H9 (cell line): ENCODE measurements around the gene MAP3K2. TPM values are rescaled to one million over a fixed set of nuclear protein-coding genes. Genes with fewer than 3 reads are reported as not detected.

Experiments
- DNase-seq: peaks from one replicate; pipeline ENCODE4 v3.0.0-alpha.2; 2017
- H2AFZ ChIP-seq: one replicate; pipeline ENCODE4 v1.6.1; 2013; ENCODE audit warnings: mild to moderate bottlenecking, low read length, control low read depth, moderate library complexity
- H2AK5ac ChIP-seq: 2 replicates; pipeline ENCODE4 v1.6.1; 2013; ENCODE audit warnings: low read length, control low read depth, mixed read lengths; ENCODE audit not compliant: insufficient read length
- H2BK120ac ChIP-seq: one replicate; pipeline ENCODE4 v1.6.1; 2013; ENCODE audit warnings: low read depth, mild to moderate bottlenecking, low read length, control low read depth, inconsistent platforms; ENCODE audit not compliant: poor library complexity, severe bottlenecking
- H2BK12ac ChIP-seq: 2 replicates; pipeline ENCODE4 v1.6.1; 2013; ENCODE audit warnings: low read length, control low read depth, mixed read lengths, low read depth; ENCODE audit not compliant: insufficient read length
- H2BK15ac ChIP-seq: 2 replicates; pipeline ENCODE4 v1.6.1; 2013; ENCODE audit warnings: low read depth, low read length, control low read depth
- H2BK20ac ChIP-seq: one replicate; pipeline ENCODE4 v1.6.1; 2013; ENCODE audit warnings: low read depth, mild to moderate bottlenecking, low read length, control low read depth, inconsistent platforms; ENCODE audit not compliant: poor library complexity, severe bottlenecking
- H2BK5ac ChIP-seq: 2 replicates; pipeline ENCODE4 v1.6.1; 2013; ENCODE audit warnings: low read length, control low read depth, mixed read lengths; ENCODE audit not compliant: insufficient read length
- H3K14ac ChIP-seq: 2 replicates; pipeline ENCODE4 v1.6.1; 2013; ENCODE audit warnings: low read length, control low read depth; ENCODE audit not compliant: insufficient read depth
- H3K18ac ChIP-seq: 2 replicates; pipeline ENCODE4 v1.6.1; 2013; ENCODE audit warnings: low read depth, mild to moderate bottlenecking, mixed read lengths, low read length, control low read depth; ENCODE audit not compliant: insufficient read length
- H3K23ac ChIP-seq: 2 replicates; pipeline ENCODE4 v1.6.1; 2013; ENCODE audit warnings: low read length, control low read depth, mixed read lengths, low read depth; ENCODE audit not compliant: insufficient read length
- H3K23me2 ChIP-seq: 2 replicates; pipeline ENCODE4 v1.6.1; 2013; ENCODE audit warnings: low read depth, mild to moderate bottlenecking, mixed read lengths, low read length, control low read depth; ENCODE audit not compliant: insufficient read length, poor library complexity, severe bottlenecking
- H3K27ac ChIP-seq: 2 replicates; pipeline ENCODE4 v1.5.1; 2013; ENCODE audit warnings: low read length, control low read depth, mixed read lengths, low read depth; ENCODE audit not compliant: insufficient read length
- H3K27me3 ChIP-seq: 2 replicates; pipeline ENCODE4 v1.6.1; 2013; ENCODE audit warnings: low read length, control low read depth, inconsistent platforms; ENCODE audit not compliant: insufficient read depth
- H3K4ac ChIP-seq: 2 replicates; pipeline ENCODE4 v1.6.1; 2013; ENCODE audit warnings: low read depth, mild to moderate bottlenecking, control low read depth, inconsistent platforms, low read length, moderate library complexity
- H3K4me1 ChIP-seq: 2 replicates; pipeline ENCODE4 v1.6.1; 2013; ENCODE audit warnings: low read length, control low read depth, inconsistent platforms; ENCODE audit not compliant: insufficient read depth
- H3K4me2 ChIP-seq: 2 replicates; pipeline ENCODE4 v1.6.1; 2013; ENCODE audit warnings: low read length, control low read depth, mixed read lengths; ENCODE audit not compliant: insufficient read length, insufficient read depth
- H3K56ac ChIP-seq: 2 replicates; pipeline ENCODE4 v1.6.1; 2013; ENCODE audit warnings: low read depth, mild to moderate bottlenecking, mixed read lengths, low read length, control low read depth; ENCODE audit not compliant: insufficient read length
- H3K79me1 ChIP-seq: 2 replicates; pipeline ENCODE4 v1.6.1; 2013; ENCODE audit warnings: low read depth, mild to moderate bottlenecking, moderate library complexity, low read length, control low read depth, inconsistent platforms; ENCODE audit not compliant: insufficient read depth, poor library complexity, severe bottlenecking
- H3K79me2 ChIP-seq: 2 replicates; pipeline ENCODE4 v1.6.1; 2013; ENCODE audit warnings: low read length, control low read depth, inconsistent platforms; ENCODE audit not compliant: insufficient read depth
- H3K9ac ChIP-seq: 2 replicates; pipeline ENCODE4 v1.6.1; 2013; ENCODE audit warnings: low read length, control low read depth, mixed read lengths; ENCODE audit not compliant: insufficient read length; ENCODE audit errors: extremely low read depth
- H3K9me3 ChIP-seq: one replicate; pipeline ENCODE4 v1.6.1; 2013; ENCODE audit warnings: low read depth, low read length, inconsistent platforms; ENCODE audit not compliant: control insufficient read depth
- H3T11ph ChIP-seq: one replicate; pipeline ENCODE4 v1.6.1; 2013; ENCODE audit warnings: mild to moderate bottlenecking, low read length, control low read depth, inconsistent platforms
- H4K20me1 ChIP-seq: one replicate; pipeline ENCODE4 v1.6.1; 2013; ENCODE audit not compliant: control insufficient read depth, insufficient read length, insufficient read depth
- H4K5ac ChIP-seq: 2 replicates; pipeline ENCODE4 v1.6.1; 2013; ENCODE audit warnings: low read depth, mild to moderate bottlenecking, mixed read lengths, low read length, control low read depth; ENCODE audit not compliant: insufficient read length
- H4K8ac ChIP-seq: replicated peaks from 2 replicates; pipeline ENCODE4 v1.6.1; 2013; ENCODE audit warnings: low read length, control low read depth, mixed read lengths, low read depth; ENCODE audit not compliant: insufficient read length
- H4K91ac ChIP-seq: 2 replicates; pipeline ENCODE4 v1.6.1; 2013; ENCODE audit warnings: low read depth, mild to moderate bottlenecking, moderate library complexity, mixed read lengths, low read length, control low read depth; ENCODE audit not compliant: insufficient read length
- H3K27ac Mint-ChIP-seq, 3 experiments: 2 replicates in 2 of 3; 3 replicates in 1 of 3; pipeline ENCODE4 v1.8.0; 2020 to 2021; ENCODE audit warnings: mixed read lengths in 3 of 3, mild to moderate bottlenecking in 1 of 3, moderate library complexity in 1 of 3
- H3K27me3 Mint-ChIP-seq: 2 replicates; pipeline ENCODE4 v1.8.0; 2021; ENCODE audit warnings: low read depth, mild to moderate bottlenecking, moderate library complexity, mixed read lengths
- H3K36me3 Mint-ChIP-seq, 3 experiments: 2 replicates in 2 of 3; 3 replicates in 1 of 3; pipeline ENCODE4 v1.8.0; 2020 to 2021; ENCODE audit warnings: low read depth in 3 of 3, mixed read lengths in 3 of 3; ENCODE audit not compliant: insufficient read depth in 1 of 3
- H3K4me1 Mint-ChIP-seq, 2 experiments: 2 replicates each; pipeline ENCODE4 v1.8.0; 2020; ENCODE audit warnings: mixed read lengths in 2 of 2
- H3K4me3 Mint-ChIP-seq, 2 experiments: 2 replicates in 1 of 2; 3 replicates in 1 of 2; pipeline ENCODE4 v1.8.0; 2020 to 2021; ENCODE audit warnings: mild to moderate bottlenecking in 2 of 2, mixed read lengths in 2 of 2, moderate library complexity in 1 of 2
- H3K9me3 Mint-ChIP-seq, 2 experiments: 2 replicates in 1 of 2; 3 replicates in 1 of 2; pipeline ENCODE4 v1.8.0; 2020; ENCODE audit warnings: mild to moderate bottlenecking in 2 of 2, mixed read lengths in 2 of 2, moderate library complexity in 1 of 2
- CTCF ChIP-seq: fragments of 200-600 bp; sonication (generic); conservative IDR thresholded peaks from 3 replicates; pipeline ENCODE4 v1.8.0; 2021; ENCODE audit warnings: antibody characterized with exemption, mild to moderate bottlenecking
- WGBS: extraction: QIAGEN DNeasy Blood & Tissue Kit; methylation state at CpG from one replicate; pipeline ENCODE4 v1.1.7; 2013; ENCODE audit warnings: missing lambda C conversion rate, low lambda C conversion rate, mixed read lengths; ENCODE audit not compliant: insufficient read length; ENCODE audit errors: extremely low coverage; 5-methylcytosine and 5-hydroxymethylcytosine counted together
- total RNA-seq: library from RNA; stranded (reverse); gene quantifications from 2 replicates; pipeline ENCODE4 v1.2.1, GENCODE V29; 2021

The MAP3K2 gene
- total RNA-seq, 1 experiment from 2014 or later: 25.8 TPM

- Histone ChIP-seq H4K8ac (no peak overlapping the region), H2BK5ac (no peak overlapping the region), H3K14ac (no peak overlapping the region), H2BK12ac (no peak overlapping the region), H3T11ph (no peak overlapping the region), H4K20me1 (no peaks in the 10 kb centered on the region), H4K91ac (no peak overlapping the region), H3K23ac (no peak overlapping the region), H2BK20ac (no peak overlapping the region), H3K27me3 (no peaks in the 10 kb centered on the region), H3K9ac (no peak overlapping the region), H3K18ac (no peak overlapping the region), H3K56ac (no peak overlapping the region), H3K23me2 (no peaks in the 10 kb centered on the region), H2AK5ac (no peak overlapping the region), H3K79me1 (peaks cover 14% of the 10 kb centered on the region), H3K4me1 (no peaks in the 10 kb centered on the region), H3K9me3 (no peaks in the 10 kb centered on the region), H2AFZ (no peak overlapping the region), H3K4me2 (no peak overlapping the region), H3K79me2 (no peaks in the 10 kb centered on the region; the same call in 1 of the 2 replicates), H2BK120ac (no peak overlapping the region), H4K5ac (no peak overlapping the region), H3K27ac (no peak overlapping the region), H3K4ac (no peak overlapping the region), H2BK15ac (no peak overlapping the region)
- Mint-ChIP-seq H3K4me3 (no peak overlapping the region), H3K27me3 (no peaks in the 10 kb centered on the region), H3K36me3 (peaks cover under 1 to 4% (median 1%) of the 10 kb centered on the region in 3 experiments; a peak in 4 of 7 replicates), H3K27ac (no peak overlapping the region), H3K4me1 (no peaks in the 10 kb centered on the region), H3K9me3 (peaks cover 1 to 2% of the 10 kb centered on the region in 2 experiments; a peak in 4 of 5 replicates)
- no peak for DNase-seq
- no peak for TF ChIP-seq CTCF
- no CpG with 5 or more reads among the region's 3 CpGs for WGBS
Observed at GRCh38 chr2:127347015-127347414, 40.8 kb downstream of the MAP3K2 start.
